GM12878 (cell line): ENCODE results near the gene IGF2R. TPM values are rescaled to one million over a fixed set of nuclear protein-coding genes. Genes with fewer than 3 reads are reported as not detected.

ENCODE experiments used
- CEBPZ ChIP-seq: fragments of 150-350 bp; IDR thresholded peaks from 2 replicates; pipeline ENCODE4 v1.6.1; 2016; ENCODE audit warnings: low read depth, low read length
- EP300 ChIP-seq, 2 experiments: fragments of 150-350 bp in 1 of 2; IDR thresholded peaks; 2 replicates each; pipeline ENCODE4 v1.6.1; 2011 to 2012; ENCODE audit warnings: low read depth in 2 of 2, low read length in 2 of 2, borderline replicate concordance in 1 of 2, improper control_type of control experiment in 1 of 2, inconsistent platforms in 1 of 2; ENCODE audit not compliant: control insufficient read depth in 1 of 2
- EZH2 ChIP-seq: IDR thresholded peaks from 2 replicates; pipeline ENCODE4 v1.6.1; 2012; ENCODE audit warnings: low read depth, mild to moderate bottlenecking, control low read depth, inconsistent platforms, low read length, borderline replicate concordance; ENCODE audit not compliant: control insufficient read depth
- PAX8 ChIP-seq: fragments of 450-650 bp; IDR thresholded peaks from 2 replicates; pipeline ENCODE4 v1.6.1; 2017; ENCODE audit warnings: mild to moderate bottlenecking, moderate library complexity
- RAD21 ChIP-seq: IDR thresholded peaks from 2 replicates; pipeline ENCODE4 v1.6.1; 2011; ENCODE audit warnings: mild to moderate bottlenecking, low read depth, low read length, moderate library complexity; ENCODE audit not compliant: insufficient read depth
- RCOR1 ChIP-seq: conservative IDR thresholded peaks from 2 replicates; pipeline ENCODE4 v1.6.1; 2012; ENCODE audit warnings: low read depth, low read length, improper control_type of control experiment
- RUNX3 ChIP-seq: IDR thresholded peaks from 2 replicates; pipeline ENCODE4 v1.6.1; 2012; ENCODE audit warnings: low read length, inconsistent platforms
- USF2 ChIP-seq: IDR thresholded peaks from 2 replicates; pipeline ENCODE4 v1.6.1; 2011; ENCODE audit warnings: low read depth, low read length, improper control_type of control experiment, borderline replicate concordance
- polyA plus RNA-seq, 11 experiments: library from polyadenylated mRNA; depleted of rRNA in 4 of 11; unstranded in 6 of 11; stranded (reverse) in 5 of 11; fragments of >200 nt; fragmentation: Nextera tagmentation in 4 of 11; fragmentation: Illumina TruSeq in 1 of 11; extraction: Ambion mirVana in 4 of 11; extraction: Trizol in 1 of 11; gene quantifications; 1 replicate in 1 of 11; 2 replicates in 10 of 11; pipeline versions ENCODE4 v1.2.1 to v1.2.3, GENCODE V29; 2011 to 2016; ENCODE audit warnings: inconsistent platforms in 2 of 11, missing spikeins in 2 of 11, low read depth in 1 of 11
- total RNA-seq, 4 experiments: library from RNA; depleted of rRNA in 3 of 4; stranded (reverse); fragments of >200 nt in 3 of 4; fragmentation: Illumina TruSeq in 1 of 4; extraction: Trizol in 1 of 4; gene quantifications; 2 replicates each; pipeline versions ENCODE4 v1.2.1 to v1.2.3, GENCODE V29; 2013 to 2021

Gene IGF2R
- total and polyA plus RNA-seq, 10 of the 15 experiments (the other 5 are each of a cell fraction or from before 2014, with no cell fraction given): 1.00 to 40.1 (median 16.8) TPM

DNA sequence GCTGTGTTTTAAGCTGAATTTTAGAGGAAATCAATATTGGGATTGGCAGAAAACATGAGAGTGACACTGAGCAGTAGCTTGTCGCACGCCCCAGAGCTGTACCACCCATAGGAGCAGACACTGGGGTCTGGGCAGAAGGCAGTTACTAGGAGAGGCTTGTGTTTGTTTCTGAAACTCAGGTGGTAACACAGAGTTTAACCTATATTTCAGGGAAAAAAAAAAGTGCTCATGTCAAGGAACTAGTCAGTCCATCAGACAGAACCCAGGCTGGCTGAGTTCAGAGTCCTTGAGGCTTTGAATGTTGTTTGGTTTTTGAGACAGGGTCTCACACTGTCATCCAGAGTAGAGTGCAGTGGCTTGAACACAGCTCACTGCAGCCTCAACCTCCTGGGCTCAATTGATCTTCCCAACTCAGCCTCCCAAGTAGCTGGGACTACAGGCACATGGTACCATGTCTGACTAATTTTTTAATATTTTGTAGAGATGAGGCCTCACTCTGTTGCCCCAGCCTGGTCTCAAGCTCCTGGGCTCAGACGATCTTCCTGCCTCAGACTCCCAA, 159.3 kb downstream of the IGF2R start (continued):
- TF ChIP-seq RAD21 (no peak), RUNX3 (no peak), EP300 (IDR thresholded peaks at IDR 0.05; ENCODE audit: borderline replicate concordance in 1 of 2, control insufficient read depth in 1 of 2, low read depth in 2 of 2, low read length in 2 of 2) (no peak), CEBPZ (no peak), RCOR1 (no peak), EZH2 (no peak), PAX8 (no peak), USF2 (no peak)
